Aorta (tissue), 5 donors: Measurements from ENCODE around the gene CLEC4M. TPM values are rescaled to one million over a fixed set of nuclear protein-coding genes. Genes with fewer than 3 reads are reported as not detected.
A peak's percentile ranks its signal among the peaks of the same experiment; 100 is the strongest.
"Not testable (repeated sequence)": the region's sequence is repeated elsewhere in the genome, so short reads cannot be mapped to it uniquely, and the experiment has no call there.

Experiments used
- ATAC-seq: fragments of 200-7000 bp; cut with Tn5 transposase; one replicate; pipeline ENCODE4 v1.9.1; 2022; ENCODE audit warnings: moderate library complexity; ENCODE audit not compliant: low FRiP score
- DNase-seq, 2 donors: peaks; one replicate each; pipeline ENCODE4 v3.0.0-alpha.2; 2020
- H3K27ac ChIP-seq, 2 donors: one replicate each; pipeline ENCODE4 v1.5.1; 2013; ENCODE audit warnings: low read length in 2 of 2, mild to moderate bottlenecking in 2 of 2, moderate library complexity in 2 of 2, control low read depth in 1 of 2, inconsistent platforms in 1 of 2, low read depth in 1 of 2
- H3K27me3 ChIP-seq, 2 donors: one replicate each; pipeline ENCODE4 v1.6.1; 2013; ENCODE audit warnings: control low read depth in 1 of 2, low read length in 1 of 2, mild to moderate bottlenecking in 1 of 2, moderate library complexity in 1 of 2; ENCODE audit not compliant: insufficient read depth in 2 of 2, control insufficient read depth in 1 of 2
- H3K36me3 ChIP-seq, 2 donors: one replicate each; pipeline ENCODE4 v1.6.1; 2013; ENCODE audit warnings: control low read depth in 1 of 2, low read length in 1 of 2, mild to moderate bottlenecking in 1 of 2; ENCODE audit not compliant: insufficient read depth in 2 of 2, control insufficient read depth in 1 of 2
- H3K4me1 ChIP-seq, 2 donors: one replicate each; pipeline ENCODE4 v1.6.1; 2013; ENCODE audit warnings: low read length in 2 of 2, control low read depth in 1 of 2, mild to moderate bottlenecking in 1 of 2, moderate library complexity in 1 of 2; ENCODE audit not compliant: insufficient read depth in 2 of 2, control insufficient read depth in 1 of 2
- H3K4me3 ChIP-seq, 2 donors: one replicate each; pipeline ENCODE4 v1.5.1; 2013; ENCODE audit warnings: low read length in 2 of 2, control low read depth in 1 of 2, mild to moderate bottlenecking in 1 of 2
- H3K9me3 ChIP-seq: one replicate; pipeline ENCODE4 v1.6.1; 2013; ENCODE audit warnings: mild to moderate bottlenecking, low read length; ENCODE audit not compliant: control insufficient read depth
- WGBS, 2 donors: extraction: QIAGEN DNeasy Blood & Tissue Kit; methylation state at CpG; one replicate each; pipeline ENCODE4 v1.1.7; 2013; 5-methylcytosine and 5-hydroxymethylcytosine counted together
- intact Hi-C, 2 donors: fragments of 100-400 bp; cut with DNase I; formaldehyde crosslinking; loops; one replicate each; pipeline versions ENCODE4 v1.14.2 to v1.15.0; 2022
- polyA plus RNA-seq, 2 donors: library from polyadenylated mRNA; stranded (reverse); fragments of 200-250 nt; gene quantifications; one replicate each; pipeline ENCODE4 v1.2.3, GENCODE V29; 2013
- total RNA-seq, 2 donors: library from RNA; stranded (reverse); fragmentation: NEBNext Ultra II Directional; extraction: Animal tissue kit (Norgen Biotek cat#: 25700); gene quantifications; one replicate each; pipeline ENCODE4 v1.2.1, GENCODE V29; 2021
- donor health status: healthy with polysubstance abuse.
- donor health status: Bipolar disorder and iron deficiency.
- donor health status: DM: no; HTN: no; CAD: no.
- donor health status: DM: no; HTN: no; CAD: no.
- donor health status: DM: yes; HTN: yes; CAD: no.

Gene CLEC4M
- total and polyA plus RNA-seq, 4 donors = 0.50 TPM; not detected in 3

- Histone ChIP-seq H3K4me1 (no peaks in the 10 kb centered on the region), H3K27ac (no peak overlapping the region), H3K9me3 (peaks cover 4% of the 10 kb centered on the region), H3K36me3 (no peaks in the 10 kb centered on the region), H3K4me3 (no peak overlapping the region), H3K27me3 (no peaks in the 10 kb centered on the region)
- WGBS, 2 donors = 1 to 2% methylated on average over 34 of the region's 34 CpGs
- no peak for ATAC-seq
- intact Hi-C loops = loop anchor here (5.0 to 10.0 kb wide), 6 partner anchors 115 to 442 kb away; partner anchors contain the start of gene TRAPPC5 (in 1 of the 2)
- DNase-seq = peak; percentile 61 to 83
These were observed 36.8 kb downstream of the CLEC4M start for GRCh38 chr19:7799640-7800355.

- no peaks in the 10 kb centered on the region for H3K4me1 ChIP-seq
- peaks cover 4% of the 10 kb centered on the region for H3K9me3 ChIP-seq
- no peaks in the 10 kb centered on the region for H3K27me3 ChIP-seq
- DNase-seq (no peak), ATAC-seq (no peak)
- WGBS, 2 donors = 86 to 88% methylated on average over 17 of the region's 17 CpGs
- H3K27ac ChIP-seq = no peak overlapping the region
- H3K36me3 ChIP-seq = no peaks in the 10 kb centered on the region
- no peak overlapping the region for H3K4me3 ChIP-seq
- intact Hi-C loops = loop anchor here (5.0 to 10.0 kb wide), 2 partner anchors 234 to 436 kb away; no protein-coding TSS in a partner anchor
These were observed 38.1 kb downstream of the CLEC4M start for GRCh38 chr19:7801020-7801570.

GRCh38 chr19:7806234-7806633 is 43.2 kb downstream of the CLEC4M start:
- ATAC-seq (no peak), DNase-seq (no peak)
- intact Hi-C loops = loop anchor here in 1 of 2 donors (10.0 kb wide), 1 partner anchor 441 kb away; no protein-coding TSS in a partner anchor
- Histone ChIP-seq H3K27ac (no peak overlapping the region), H3K27me3 (no peaks in the 10 kb centered on the region), H3K36me3 (no peaks in the 10 kb centered on the region), H3K9me3 (peaks cover 3% of the 10 kb centered on the region), H3K4me1 (no peaks in the 10 kb centered on the region), H3K4me3 (no peak overlapping the region)
- 63 to 65% methylated on average over 3 of the region's 3 CpGs for WGBS, 2 donors

- DNase-seq (no peak), ATAC-seq (no peak)
- intact Hi-C loops = loop anchor here in 1 of 2 donors (10.0 kb wide), 1 partner anchor 442 kb away; no protein-coding TSS in a partner anchor
- WGBS, 2 donors = 79 to 82% methylated on average over 9 of the region's 9 CpGs
- no peaks in the 10 kb centered on the region for H3K36me3 ChIP-seq
- H3K4me3 ChIP-seq = no peak overlapping the region
- no peak overlapping the region for H3K27ac ChIP-seq
- no peaks in the 10 kb centered on the region for H3K4me1 ChIP-seq
- H3K27me3 ChIP-seq = no peaks in the 10 kb centered on the region
- peaks cover 5% of the 10 kb centered on the region for H3K9me3 ChIP-seq
These were observed 43.8 kb downstream of the CLEC4M start for GRCh38 chr19:7806876-7807275.

GRCh38 chr19:7808108-7808507 is 45.1 kb downstream of the CLEC4M start:
- H3K4me3 ChIP-seq = no peak overlapping the region
- no peak for DNase-seq
- intact Hi-C loops = loop anchor here in 1 of 2 donors (10.0 kb wide), 1 partner anchor 443 kb away; no protein-coding TSS in a partner anchor
- H3K27ac ChIP-seq = no peak overlapping the region
- H3K27me3 ChIP-seq = no peaks in the 10 kb centered on the region
- no peaks in the 10 kb centered on the region for H3K36me3 ChIP-seq
- no peaks in the 10 kb centered on the region for H3K4me1 ChIP-seq
- ATAC-seq = no peak
- 51 to 57% methylated on average over 5 of the region's 5 CpGs for WGBS, 2 donors
- peaks cover 8% of the 10 kb centered on the region for H3K9me3 ChIP-seq

- no peak for DNase-seq
- 42 to 46% methylated on average over 2 of the region's 2 CpGs for WGBS, 2 donors
- Histone ChIP-seq H3K4me3 (no peak overlapping the region), H3K4me1 (no peaks in the 10 kb centered on the region), H3K36me3 (no peaks in the 10 kb centered on the region), H3K9me3 (peaks cover 8% of the 10 kb centered on the region), H3K27ac (no peak overlapping the region), H3K27me3 (no peaks in the 10 kb centered on the region)
- ATAC-seq = no peak
- intact Hi-C loops = no loop called here
These were observed 48.9 kb downstream of the CLEC4M start for GRCh38 chr19:7811989-7812388.

GRCh38 chr19:7815325-7815724 is 52.3 kb downstream of the CLEC4M start:
- H3K4me3 ChIP-seq = no peak overlapping the region
- intact Hi-C loops = no loop called here
- DNase-seq (no peak), ATAC-seq (no peak)
- H3K9me3 ChIP-seq = peaks cover 9% of the 10 kb centered on the region
- H3K4me1 ChIP-seq = no peaks in the 10 kb centered on the region
- no peak overlapping the region for H3K27ac ChIP-seq
- H3K27me3 ChIP-seq = peaks cover 0 to 2% of the 10 kb centered on the region in 2 donors
- WGBS, 2 donors = 55 to 62% methylated on average over 10 of the region's 10 CpGs
- no peaks in the 10 kb centered on the region for H3K36me3 ChIP-seq

- H3K9me3 ChIP-seq, H3K4me1 ChIP-seq, H3K36me3 ChIP-seq, ATAC-seq, DNase-seq, intact Hi-C loops, H3K27ac ChIP-seq, H3K4me3 ChIP-seq, H3K27me3 ChIP-seq: not testable (repeated sequence)
- 92 to 96% methylated on average over 3 of the region's 3 CpGs for WGBS, 2 donors
These were observed 53.0 kb downstream of the CLEC4M start for GRCh38 chr19:7816040-7816439.

- Histone ChIP-seq H3K9me3 (peaks cover 3% of the 10 kb centered on the region), H3K36me3 (no peaks in the 10 kb centered on the region), H3K4me1 (no peaks in the 10 kb centered on the region), H3K27ac (no peak overlapping the region), H3K4me3 (no peak overlapping the region), H3K27me3 (peaks cover 0 to 2% of the 10 kb centered on the region in 2 donors)
- intact Hi-C loops = no loop called here
- 88 to 97% methylated on average over 1 of the region's 1 CpG for WGBS, 2 donors
- ATAC-seq (no peak), DNase-seq (no peak)
These were observed 54.8 kb downstream of the CLEC4M start for GRCh38 chr19:7817801-7818200.
